ENCODE results near the gene TIAM2.

The TIAM2 gene

DNA sequence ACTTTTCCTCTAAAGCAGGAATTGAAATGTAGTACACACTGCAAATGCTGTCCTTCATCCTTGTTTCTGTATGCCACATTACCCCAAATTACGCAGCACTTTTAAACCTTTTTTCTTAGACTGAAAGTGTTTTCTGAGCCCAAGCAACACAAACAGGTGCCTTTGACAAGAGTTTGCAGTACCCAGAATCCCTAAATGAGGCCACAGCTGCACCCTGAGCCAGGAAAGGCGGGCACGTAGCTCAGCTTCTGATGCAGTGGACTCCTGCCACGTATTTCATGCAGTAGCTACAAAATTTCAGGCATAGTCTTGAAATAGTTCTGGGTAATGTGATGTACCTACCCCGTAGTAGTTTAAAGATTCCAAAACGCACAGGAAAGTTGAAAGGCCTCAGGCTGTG, 237.7 kb downstream of the TIAM2 start:
- H3K4me3 ChIP-seq (ENCODE audit: low read depth, low read length) = no peak overlapping the region
- TF ChIP-seq, protein P1, sequence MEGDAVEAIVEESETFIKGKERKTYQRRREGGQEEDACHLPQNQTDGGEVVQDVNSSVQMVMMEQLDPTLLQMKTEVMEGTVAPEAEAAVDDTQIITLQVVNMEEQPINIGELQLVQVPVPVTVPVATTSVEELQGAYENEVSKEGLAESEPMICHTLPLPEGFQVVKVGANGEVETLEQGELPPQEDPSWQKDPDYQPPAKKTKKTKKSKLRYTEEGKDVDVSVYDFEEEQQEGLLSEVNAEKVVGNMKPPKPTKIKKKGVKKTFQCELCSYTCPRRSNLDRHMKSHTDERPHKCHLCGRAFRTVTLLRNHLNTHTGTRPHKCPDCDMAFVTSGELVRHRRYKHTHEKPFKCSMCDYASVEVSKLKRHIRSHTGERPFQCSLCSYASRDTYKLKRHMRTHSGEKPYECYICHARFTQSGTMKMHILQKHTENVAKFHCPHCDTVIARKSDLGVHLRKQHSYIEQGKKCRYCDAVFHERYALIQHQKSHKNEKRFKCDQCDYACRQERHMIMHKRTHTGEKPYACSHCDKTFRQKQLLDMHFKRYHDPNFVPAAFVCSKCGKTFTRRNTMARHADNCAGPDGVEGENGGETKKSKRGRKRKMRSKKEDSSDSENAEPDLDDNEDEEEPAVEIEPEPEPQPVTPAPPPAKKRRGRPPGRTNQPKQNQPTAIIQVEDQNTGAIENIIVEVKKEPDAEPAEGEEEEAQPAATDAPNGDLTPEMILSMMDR (IDR thresholded peaks at IDR 0.05; ENCODE audit: control insufficient read depth, extremely low read depth, insufficient read depth) = no peak
- no peak for DNase-seq (ENCODE audit: low read depth)

- H3K4me3 ChIP-seq (ENCODE audit: low read depth, low read length) = no peak overlapping the region
- TF ChIP-seq, protein P1 (IDR thresholded peaks at IDR 0.05; ENCODE audit: control insufficient read depth, extremely low read depth, insufficient read depth) = no peak
- DNase-seq (ENCODE audit: low read depth) = no peak
Observed at GRCh38 chr6:155234167-155234566, 239.1 kb downstream of the TIAM2 start.

GRCh38 chr6:155234687-155235086, 239.6 kb downstream of the TIAM2 start:
- H3K4me3 ChIP-seq (ENCODE audit: low read depth, low read length) = no peak overlapping the region
- DNase-seq (ENCODE audit: low read depth) = no peak
- TF ChIP-seq, protein P1 (IDR thresholded peaks at IDR 0.05; ENCODE audit: control insufficient read depth, extremely low read depth, insufficient read depth) = no peak

DNA sequence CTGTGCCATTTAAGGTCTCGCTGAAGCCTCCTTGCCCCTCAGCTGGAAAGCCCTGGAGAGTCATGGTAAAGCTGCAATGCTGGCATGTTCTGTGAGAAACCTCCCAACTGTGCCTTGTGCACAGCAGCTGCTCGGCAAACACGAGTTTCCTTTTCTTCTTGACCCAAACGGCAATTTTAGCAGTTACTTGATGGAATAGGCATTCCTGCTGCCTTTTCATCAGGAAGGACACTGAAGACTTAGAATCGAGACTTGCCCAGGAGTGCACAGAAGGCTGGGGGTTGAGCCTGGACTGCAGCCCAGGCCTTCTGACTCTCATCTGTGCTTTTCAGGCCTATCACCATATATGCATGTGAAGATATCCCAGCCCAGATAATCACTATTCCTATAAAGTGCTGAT, 240.0 kb downstream of the TIAM2 start:
- no peak overlapping the region for H3K4me3 ChIP-seq (ENCODE audit: low read depth, low read length)
- DNase-seq (ENCODE audit: low read depth) = no peak
- TF ChIP-seq, protein P1 (IDR thresholded peaks at IDR 0.05; ENCODE audit: control insufficient read depth, extremely low read depth, insufficient read depth) = no peak

- no peak overlapping the region for H3K4me3 ChIP-seq (ENCODE audit: low read depth, low read length)
- TF ChIP-seq, protein P1 (IDR thresholded peaks at IDR 0.05; ENCODE audit: control insufficient read depth, extremely low read depth, insufficient read depth) = no peak
- no peak for DNase-seq (ENCODE audit: low read depth)
Observed at GRCh38 chr6:155237613-155238012, 242.5 kb downstream of the TIAM2 start.

GRCh38 chr6:155240905-155241600, 245.9 kb downstream of the TIAM2 start:
- no peak for DNase-seq (ENCODE audit: low read depth)
- TF ChIP-seq, protein P1 (IDR thresholded peaks at IDR 0.05; ENCODE audit: control insufficient read depth, extremely low read depth, insufficient read depth) = no peak
- no peak overlapping the region for H3K4me3 ChIP-seq (ENCODE audit: low read depth, low read length)

- TF ChIP-seq, protein P1 (IDR thresholded peaks at IDR 0.05; ENCODE audit: control insufficient read depth, extremely low read depth, insufficient read depth) = no peak
- H3K4me3 ChIP-seq (ENCODE audit: low read depth, low read length) = no peak overlapping the region
- no peak for DNase-seq (ENCODE audit: low read depth)
Observed at GRCh38 chr6:155241966-155242365, 246.9 kb downstream of the TIAM2 start.
